SK-N-SH (cell line): Measurements from ENCODE around the gene MEGF8. TPM values are rescaled to one million over a fixed set of nuclear protein-coding genes. Genes with fewer than 3 reads are reported as not detected.
A peak's percentile ranks its signal among the peaks of the same experiment; 100 is the strongest.

ENCODE experiments used
- CTCF ChIA-PET: fragments of 300-600, 350-600 bp; formaldehyde crosslinking; extraction: SDS; loops from one replicate; lab custom pipeline; 2021; lab: Yijun Ruan, JAX
- POLR2A ChIA-PET: fragments of 350-600 bp; sonication (Branson Sonifier 250); formaldehyde crosslinking; extraction: SDS; loops from one replicate; lab custom pipeline; 2020; ENCODE audit warnings: antibody characterized with exemption, inconsistent platforms; lab: Yijun Ruan, JAX
- DNase-seq: peaks from one replicate; pipeline ENCODE4 v3.0.0; 2012
- H2AFZ ChIP-seq: fragments of 200-600 bp; sonication (generic); 2 replicates; pipeline ENCODE4 v1.8.1; 2016; ENCODE audit warnings: antibody characterized with exemption, mild to moderate bottlenecking, low read depth
- H3F3A ChIP-seq: fragments of 200-600 bp; sonication (generic); replicated peaks from 2 replicates; pipeline ENCODE3; 2016; ENCODE audit warnings: antibody characterized with exemption, mild to moderate bottlenecking; ENCODE audit not compliant: insufficient read depth
- H3K27ac ChIP-seq, 2 experiments: fragments of 200-500 bp in 1 of 2; fragments of 200-600 bp in 1 of 2; sonication (Bioruptor generic) in 1 of 2; sonication (generic), shearing (Covaris generic) in 1 of 2; 2 replicates each; pipeline versions ENCODE4 v1.5.1 to v1.6.1; 2014 to 2016; ENCODE audit warnings: low read depth in 2 of 2, inconsistent platforms in 1 of 2, low read length in 1 of 2, mild to moderate bottlenecking in 1 of 2, mixed read lengths in 1 of 2
- H3K27me3 ChIP-seq: fragments of 200-600 bp; sonication (generic), shearing (Covaris generic); 2 replicates; pipeline ENCODE4 v1.6.1; 2016; ENCODE audit warnings: mixed run types; ENCODE audit not compliant: insufficient read depth
- H3K36me3 ChIP-seq, 2 experiments: fragments of 200-500 bp in 1 of 2; fragments of 200-600 bp in 1 of 2; sonication (Bioruptor generic) in 1 of 2; sonication (generic) in 1 of 2; replicated peaks in 1 of 2; 2 replicates each; pipeline versions ENCODE3 to v1.5.1; 2014 to 2016; ENCODE audit warnings: low read length in 1 of 2, mild to moderate bottlenecking in 1 of 2; ENCODE audit not compliant: insufficient read depth in 2 of 2, control insufficient read depth in 1 of 2
- H3K4me1 ChIP-seq, 2 experiments: fragments of 200-500 bp in 1 of 2; fragments of 200-600 bp in 1 of 2; sonication (Bioruptor generic) in 1 of 2; sonication (generic), shearing (Covaris generic) in 1 of 2; 2 replicates each; pipeline versions ENCODE4 v1.5.1 to v1.6.1; 2014 to 2016; ENCODE audit warnings: low read depth in 1 of 2, low read length in 1 of 2, mixed run types in 1 of 2; ENCODE audit not compliant: insufficient read depth in 2 of 2, control insufficient read depth in 1 of 2
- H3K4me2 ChIP-seq: fragments of 200-600 bp; sonication (generic), shearing (Covaris generic); 2 replicates; pipeline ENCODE4 v1.6.1; 2017; ENCODE audit warnings: mixed run types
- H3K4me3 ChIP-seq, 2 experiments: fragments of 200-500 bp in 1 of 2; fragments of 200-600 bp in 1 of 2; sonication (Bioruptor generic) in 1 of 2; sonication (generic), shearing (Covaris generic) in 1 of 2; 2 replicates each; pipeline versions ENCODE4 v1.5.1 to v1.8.1; 2014 to 2016; ENCODE audit warnings: low read depth in 2 of 2, inconsistent platforms in 1 of 2, low read length in 1 of 2, mild to moderate bottlenecking in 1 of 2, mixed read lengths in 1 of 2, moderate library complexity in 1 of 2
- H3K79me2 ChIP-seq: fragments of 200-600 bp; sonication (generic); 2 replicates; pipeline ENCODE4 v1.8.1; 2017; ENCODE audit warnings: mild to moderate bottlenecking; ENCODE audit not compliant: insufficient read depth
- H3K9ac ChIP-seq: fragments of 200-600 bp; sonication (generic); 2 replicates; pipeline ENCODE4 v1.6.1; 2017; ENCODE audit warnings: mixed run types
- H3K9me2 ChIP-seq: fragments of 200-600 bp; sonication (generic); 2 replicates; pipeline ENCODE4 v1.6.1; 2017; ENCODE audit warnings: mixed run types
- H3K9me3 ChIP-seq: fragments of 200-600 bp; sonication (generic); 2 replicates; pipeline ENCODE4 v1.6.1; 2017; ENCODE audit warnings: mixed run types, mild to moderate bottlenecking, moderate library complexity
- H4K20me1 ChIP-seq: fragments of 200-600 bp; sonication (generic); 2 replicates; pipeline ENCODE4 v1.6.1; 2017; ENCODE audit warnings: mild to moderate bottlenecking, mixed run types; ENCODE audit not compliant: insufficient read depth
- CHD2 ChIP-seq: fragments of 150-350 bp; IDR thresholded peaks from 2 replicates; pipeline ENCODE4 v1.6.1; 2018; ENCODE audit warnings: low read length; ENCODE audit not compliant: partially characterized antibody
- EP300 ChIP-seq, 2 experiments: IDR thresholded peaks; 2 replicates each; pipeline versions ENCODE4 v1.4.0 to v1.6.1; 2012; ENCODE audit warnings: borderline replicate concordance in 1 of 2, low read depth in 1 of 2, low read length in 1 of 2
- FOXJ3 ChIP-seq: sonication (generic); formaldehyde crosslinking; IDR thresholded peaks from 2 replicates; pipeline ENCODE4 v1.5.1; 2020; ENCODE audit warnings: mild to moderate bottlenecking, missing genetic modification reagents
- FOXM1 ChIP-seq: IDR thresholded peaks from 2 replicates; pipeline ENCODE4 v1.4.0; 2012; ENCODE audit warnings: low read depth, mild to moderate bottlenecking
- MXI1 ChIP-seq: IDR thresholded peaks from 2 replicates; pipeline ENCODE4 v1.6.1; 2012; ENCODE audit warnings: mild to moderate bottlenecking, low read depth, low read length, improper control_type of control experiment
- NFIC ChIP-seq: IDR thresholded peaks from 2 replicates; pipeline ENCODE4 v1.4.0; 2012; ENCODE audit warnings: borderline replicate concordance
- NRF1 ChIP-seq: IDR thresholded peaks from 2 replicates; pipeline ENCODE4 v1.6.1; 2012; ENCODE audit warnings: low read depth, mild to moderate bottlenecking, low read length
- RAD21 ChIP-seq: IDR thresholded peaks from 2 replicates; pipeline ENCODE4 v1.6.1; 2012; ENCODE audit warnings: mild to moderate bottlenecking, low read length
- RCOR1 ChIP-seq: fragments of 150-350 bp; IDR thresholded peaks from 2 replicates; pipeline ENCODE4 v1.6.1; 2017; ENCODE audit warnings: antibody characterized with exemption, low read length
- RFX5 ChIP-seq: IDR thresholded peaks from 2 replicates; pipeline ENCODE4 v1.6.1; 2012; ENCODE audit warnings: mild to moderate bottlenecking, improper control_type of control experiment, low read length
- SIN3A ChIP-seq: IDR thresholded peaks from 2 replicates; pipeline ENCODE4 v1.6.1; 2012; ENCODE audit warnings: low read depth, mild to moderate bottlenecking, low read length, moderate library complexity, borderline replicate concordance
- SMC3 ChIP-seq: IDR thresholded peaks from 2 replicates; pipeline ENCODE4 v1.6.1; 2012; ENCODE audit warnings: low read depth, low read length, improper control_type of control experiment
- TEAD4 ChIP-seq: IDR thresholded peaks from 2 replicates; pipeline ENCODE4 v1.4.0; 2012; ENCODE audit warnings: mild to moderate bottlenecking, borderline replicate concordance; ENCODE audit not compliant: insufficient read depth
- USF1 ChIP-seq: IDR thresholded peaks from 2 replicates; pipeline ENCODE4 v1.4.0; 2012; ENCODE audit warnings: low read depth, borderline replicate concordance
- WGBS: methylation state at CpG from one replicate; pipeline ENCODE4 v1.1.6; 2017; ENCODE audit warnings: low lambda C conversion rate; 5-methylcytosine and 5-hydroxymethylcytosine counted together
- polyA plus RNA-seq, 3 experiments: library from polyadenylated mRNA; depleted of rRNA; stranded (reverse); fragments of >200 nt; gene quantifications; 2 replicates each; pipeline ENCODE4 v1.2.3, GENCODE V29; 2012
- TF ChIP-seq, protein P1 (sequence below): IDR thresholded peaks from 2 replicates; pipeline ENCODE4 v1.4.0; 2012; ENCODE audit warnings: low read depth
- TF ChIP-seq, protein P2 (sequence below): IDR thresholded peaks from 2 replicates; pipeline ENCODE4; 2012

The MEGF8 gene
- polyA plus RNA-seq, 1 of the 3 experiments (the other 2 are of a cell fraction), result 19.1 TPM

DNA sequence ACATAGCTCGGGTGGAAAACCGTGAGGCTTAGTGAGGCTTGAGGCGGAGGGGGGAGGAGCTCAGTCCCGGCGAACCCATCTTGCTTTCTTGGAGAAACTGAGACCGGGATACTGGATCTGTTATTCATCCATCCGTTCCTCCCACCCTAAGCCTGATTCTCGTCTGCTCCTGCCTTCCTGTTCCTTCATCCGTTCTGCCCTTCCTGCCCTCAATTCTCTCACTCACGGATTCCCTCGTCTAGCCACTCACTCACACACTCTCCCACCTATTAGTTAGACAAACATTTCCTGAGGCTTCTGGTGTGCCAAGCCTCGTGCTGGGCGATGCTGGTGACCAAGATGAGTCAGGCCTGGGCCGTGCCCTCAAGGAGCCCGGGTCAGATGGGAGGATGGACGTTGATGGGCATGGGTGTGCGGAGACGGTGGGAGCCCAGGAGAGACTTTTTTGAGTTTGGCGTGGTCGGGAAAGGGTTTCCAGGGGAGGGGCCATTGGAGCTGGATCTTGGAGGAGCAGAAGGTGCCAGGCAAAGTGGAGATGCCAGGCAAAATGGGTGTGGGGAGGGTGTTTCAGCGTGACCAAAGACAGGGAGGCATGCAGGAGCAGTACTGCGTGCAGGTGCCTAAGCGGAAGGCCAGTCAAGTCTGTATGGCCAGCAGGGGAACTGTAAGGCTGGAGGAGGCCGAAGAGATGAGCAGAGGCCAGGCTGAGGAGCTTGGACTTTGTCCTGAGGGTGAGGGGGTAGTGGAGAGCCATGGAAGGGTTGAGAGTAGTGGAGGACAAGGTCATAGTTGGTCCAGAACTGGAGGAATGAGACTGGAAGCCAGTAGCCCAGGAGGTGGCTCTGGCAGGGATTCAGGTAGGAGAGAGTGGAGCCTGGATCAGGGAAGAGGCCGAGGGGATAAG, 72.1 kb downstream of the MEGF8 start:
- Histone ChIP-seq H2AFZ (peak overlapping the region; percentile 86), H3K27ac (peak overlapping the region; percentile 56 to 82; a peak in 3 of 4 replicates), H3K9me3 (no peaks in the 10 kb centered on the region), H3K4me1 (peaks cover 0 to 23% of the 10 kb centered on the region in 2 experiments; a peak in 2 of 4 replicates), H3K4me3 (peak overlapping the region; percentile 59 to 71), H4K20me1 (no peaks in the 10 kb centered on the region), H3K36me3 (no peaks in the 10 kb centered on the region), H3K79me2 (no peaks in the 10 kb centered on the region), H3F3A (peaks cover 5% of the 10 kb centered on the region), H3K4me2 (peak overlapping the region; percentile 95), H3K9me2 (no peaks in the 10 kb centered on the region), H3K9ac (peak overlapping the region; percentile 76), H3K27me3 (no peaks in the 10 kb centered on the region)
- 24% methylated on average over 25 of the region's 25 CpGs for WGBS
- DNase-seq, result no peak
- ChIA-PET POLR2A (interaction anchor here (0.6 to 1.7 kb wide), 5 partner anchors 11 to 168 kb away, joined by 3 to 8 read pairs (median 3); no protein-coding TSS in a partner anchor), CTCF (interaction anchor here (0.8 to 2.1 kb wide), 4 partner anchors 10 to 118 kb away, joined by 3 to 9 read pairs (median 6); no protein-coding TSS in a partner anchor)
- TF ChIP-seq, protein P1, sequence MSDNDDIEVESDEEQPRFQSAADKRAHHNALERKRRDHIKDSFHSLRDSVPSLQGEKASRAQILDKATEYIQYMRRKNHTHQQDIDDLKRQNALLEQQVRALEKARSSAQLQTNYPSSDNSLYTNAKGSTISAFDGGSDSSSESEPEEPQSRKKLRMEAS, result peak; percentile 43; the same call in 1 of the 2 replicates
- TF ChIP-seq EP300 (IDR thresholded peaks at IDR 0.05; ENCODE audit: borderline replicate concordance in 1 of 2, low read depth in 1 of 2, low read length in 1 of 2), result no peak; a peak in 1 of 4 replicates

DNA sequence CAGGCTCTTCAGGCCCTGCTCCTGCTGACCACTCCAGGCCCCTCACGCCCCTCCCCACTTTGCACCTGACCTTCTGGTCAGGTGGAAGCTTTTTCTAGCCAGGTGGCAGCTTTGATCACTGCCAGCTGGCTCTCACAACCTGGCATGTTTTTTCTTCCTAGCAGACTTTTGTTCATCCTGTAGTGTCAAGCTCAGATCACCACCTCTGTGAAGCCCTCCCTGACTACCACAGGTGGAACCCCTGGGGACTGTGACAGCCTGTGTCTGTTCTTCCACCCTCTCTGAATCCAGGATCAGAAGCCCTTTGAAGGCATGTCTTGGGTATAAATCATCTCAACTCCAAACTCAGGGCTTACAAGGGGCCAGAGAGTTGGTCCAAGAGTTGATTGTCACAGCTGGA, 75.0 kb downstream of the MEGF8 start:
- WGBS, result 100% methylated on average over 1 of the region's 1 CpG
- Histone ChIP-seq H3K36me3 (peaks cover 0 to 7% of the 10 kb centered on the region in 2 experiments), H3K9me2 (no peaks in the 10 kb centered on the region), H3K79me2 (no peaks in the 10 kb centered on the region), H3K27ac (no peak overlapping the region), H4K20me1 (no peaks in the 10 kb centered on the region), H3K9ac (no peak overlapping the region), H3K4me3 (no peak overlapping the region), H3K9me3 (no peaks in the 10 kb centered on the region), H2AFZ (no peak overlapping the region), H3K4me1 (peaks cover 0 to 29% of the 10 kb centered on the region in 2 experiments; a peak in 2 of 4 replicates), H3F3A (peaks cover 5% of the 10 kb centered on the region), H3K27me3 (no peaks in the 10 kb centered on the region), H3K4me2 (no peak overlapping the region)
- ChIA-PET CTCF (interaction anchor here (0.7 to 2.9 kb wide), 17 partner anchors 9 to 292 kb away, joined by 3 to 45 read pairs (median 6); no protein-coding TSS in a partner anchor), POLR2A (interaction anchor here (1.8 kb wide), 1 partner anchor 12 kb away, joined by 6 read pairs; no protein-coding TSS in a partner anchor)
- TF ChIP-seq NFIC, result no peak
- TF ChIP-seq RCOR1, result no peak
- TF ChIP-seq NRF1, result no peak
- no peak for TF ChIP-seq USF1
- TF ChIP-seq CHD2, result no peak
- no peak for TF ChIP-seq SMC3
- no peak for TF ChIP-seq MXI1
- no peak for TF ChIP-seq TEAD4
- no peak for TF ChIP-seq RAD21
- no peak for TF ChIP-seq RFX5
- TF ChIP-seq FOXM1, result no peak
- TF ChIP-seq, protein P2, sequence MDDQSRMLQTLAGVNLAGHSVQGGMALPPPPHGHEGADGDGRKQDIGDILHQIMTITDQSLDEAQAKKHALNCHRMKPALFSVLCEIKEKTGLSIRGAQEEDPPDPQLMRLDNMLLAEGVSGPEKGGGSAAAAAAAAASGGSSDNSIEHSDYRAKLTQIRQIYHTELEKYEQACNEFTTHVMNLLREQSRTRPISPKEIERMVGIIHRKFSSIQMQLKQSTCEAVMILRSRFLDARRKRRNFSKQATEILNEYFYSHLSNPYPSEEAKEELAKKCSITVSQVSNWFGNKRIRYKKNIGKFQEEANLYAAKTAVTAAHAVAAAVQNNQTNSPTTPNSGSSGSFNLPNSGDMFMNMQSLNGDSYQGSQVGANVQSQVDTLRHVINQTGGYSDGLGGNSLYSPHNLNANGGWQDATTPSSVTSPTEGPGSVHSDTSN, result no peak
- TF ChIP-seq SIN3A, result no peak
- no peak for TF ChIP-seq EP300 (IDR thresholded peaks at IDR 0.05; ENCODE audit: borderline replicate concordance in 1 of 2, low read depth in 1 of 2, low read length in 1 of 2)
- no peak for TF ChIP-seq FOXJ3 (CRISPR knock-in tag)
- no peak for DNase-seq
